Fibroblast of skin of abdomen (primary cell): ENCODE measurements around the gene GRIFIN.
"Not testable (repeated sequence)": the region's sequence is repeated elsewhere in the genome, so short reads cannot be mapped to it uniquely, and the experiment has no call there.

Experiments used
- DNase-seq: peaks from one replicate; pipeline ENCODE4 v3.0.0-alpha.2; 2013

The GRIFIN gene

GRCh38 chr7:2477447-2478398, 1.5 kb upstream of the GRIFIN start:
- peak; percentile 47 for DNase-seq

GRCh38 chr7:2476776-2477446, 713 bp upstream of the GRIFIN start:
- no peak for DNase-seq

GRCh38 chr7:2475678-2476015, 551 bp downstream of the GRIFIN start:
- DNase-seq = no peak

DNA sequence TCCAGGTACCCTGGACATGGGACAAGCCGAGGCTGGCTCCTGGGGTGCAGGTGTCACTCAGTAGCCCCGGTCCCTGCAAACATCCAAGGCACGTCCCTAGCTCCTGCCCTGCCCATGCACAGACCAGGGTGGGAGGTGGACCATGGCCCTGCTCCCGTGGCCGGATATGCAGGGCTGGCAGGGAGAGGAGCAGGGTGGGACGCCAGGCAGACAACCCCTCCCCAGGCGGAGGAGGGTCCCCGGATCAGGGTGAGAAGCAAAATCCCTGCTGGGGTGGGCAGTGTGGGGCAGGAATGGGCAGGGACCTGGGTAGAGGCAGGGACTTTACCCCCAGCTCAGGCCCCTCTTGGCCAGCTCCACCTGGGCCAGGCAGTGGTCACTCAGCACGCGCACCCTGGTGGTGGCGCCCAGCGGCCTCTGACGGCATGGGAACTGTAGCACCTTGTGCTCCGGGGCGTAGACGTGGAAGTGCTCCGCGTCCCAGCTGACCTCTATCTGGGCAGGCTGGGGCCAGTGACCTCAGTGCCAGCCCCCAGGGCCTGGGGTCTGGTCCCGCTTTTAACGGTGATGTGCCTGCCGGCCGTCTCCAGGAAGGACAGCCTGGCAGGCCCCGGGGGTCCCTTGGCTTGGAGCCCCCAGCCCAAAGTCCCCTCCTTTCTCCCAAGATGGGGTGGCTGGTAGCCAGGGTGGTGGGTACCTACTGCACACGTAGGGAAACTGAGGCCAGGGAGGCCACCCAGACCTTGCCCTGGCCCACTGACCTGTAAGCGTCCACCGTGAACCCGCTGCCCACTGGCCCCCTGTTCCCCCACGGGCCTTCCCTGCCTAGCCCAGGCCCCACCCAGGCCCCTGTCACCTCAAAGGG, 1.2 kb downstream of the GRIFIN start:
- DNase-seq = no peak

- DNase-seq = no peak
Observed at GRCh38 chr7:2474224-2474623, 2.0 kb downstream of the GRIFIN start.

DNA sequence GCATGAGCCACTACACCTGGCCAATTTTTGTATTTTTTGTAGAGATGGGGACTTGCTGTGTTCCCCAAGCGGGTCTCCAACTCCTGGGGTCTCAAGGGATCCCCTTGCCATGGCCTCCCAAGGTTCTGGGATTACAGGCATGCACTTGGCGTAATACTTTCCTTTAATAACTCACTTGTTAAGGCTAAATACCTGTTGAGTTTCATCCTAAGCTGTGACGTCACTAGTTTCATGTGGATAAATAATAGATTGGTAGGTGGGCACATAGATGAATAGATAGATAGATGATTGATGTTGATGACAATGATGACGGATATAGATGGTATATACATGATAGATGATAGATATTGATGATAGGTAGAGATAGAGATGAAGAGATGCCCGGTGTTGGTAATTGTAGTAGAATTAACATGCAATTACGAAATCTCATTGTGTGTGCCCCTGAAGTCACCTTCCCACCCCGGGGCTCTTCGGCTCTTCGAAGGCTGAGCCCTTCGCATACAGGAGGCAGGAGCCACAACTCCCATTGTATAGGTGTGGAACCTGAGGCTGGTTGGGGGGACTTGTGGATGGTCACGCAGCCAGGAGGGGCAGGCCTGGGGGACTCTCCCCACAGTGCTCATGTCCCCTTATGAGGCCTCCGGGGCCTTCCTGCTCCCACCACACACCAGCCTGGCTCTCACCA, 2.6 kb downstream of the GRIFIN start:
- no peak for DNase-seq

- no peak for DNase-seq
Observed at GRCh38 chr7:2472739-2473138, 3.5 kb downstream of the GRIFIN start.

DNA sequence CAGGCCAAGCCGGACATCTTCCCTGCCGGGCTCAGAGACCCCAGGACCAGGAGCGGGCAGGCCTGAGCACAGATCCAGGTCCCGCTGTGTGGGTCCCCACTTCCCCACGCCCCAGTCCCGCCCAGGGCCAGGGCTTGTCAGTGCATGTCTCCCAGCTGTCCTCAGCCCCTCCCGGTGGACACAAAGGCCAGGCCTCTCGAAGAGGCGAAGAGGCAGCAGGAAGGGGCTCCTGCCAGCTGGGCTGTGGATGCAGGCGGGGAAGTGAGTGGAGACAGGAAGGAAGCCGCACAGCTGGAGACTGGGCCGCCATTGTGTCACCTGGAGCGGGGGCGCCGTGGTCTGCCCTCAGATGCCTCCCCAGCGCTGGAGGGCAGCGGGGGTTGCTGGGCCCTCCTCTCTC, 4.8 kb downstream of the GRIFIN start:
- DNase-seq = no peak

GRCh38 chr7:2471022-2471329, 5.2 kb downstream of the GRIFIN start:
- no peak for DNase-seq

- DNase-seq = no peak
Observed at GRCh38 chr7:2470204-2471021, 5.8 kb downstream of the GRIFIN start.

- DNase-seq = not testable (repeated sequence)
Observed at GRCh38 chr7:2469460-2470203, 6.6 kb downstream of the GRIFIN start.

DNA sequence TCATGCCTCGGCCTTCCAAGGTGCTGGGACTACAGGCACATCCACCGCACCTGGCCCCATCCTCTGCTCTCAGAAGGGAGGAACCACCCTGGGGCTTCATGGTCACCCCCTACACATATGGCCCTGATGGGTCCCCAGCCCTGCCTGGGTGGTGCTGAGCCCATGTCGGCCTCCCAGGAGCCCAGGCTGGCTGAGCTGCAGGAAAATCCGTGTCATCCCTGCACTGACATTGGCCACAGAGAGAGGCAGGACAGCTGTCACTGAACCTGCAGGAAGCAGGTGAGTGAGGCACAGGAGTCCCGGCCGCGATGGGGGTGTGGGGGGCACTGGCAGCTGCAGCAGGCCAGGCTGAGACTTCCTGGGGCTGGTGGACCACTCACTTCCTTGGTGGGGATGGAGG, 8.0 kb downstream of the GRIFIN start:
- no peak for DNase-seq

DNA sequence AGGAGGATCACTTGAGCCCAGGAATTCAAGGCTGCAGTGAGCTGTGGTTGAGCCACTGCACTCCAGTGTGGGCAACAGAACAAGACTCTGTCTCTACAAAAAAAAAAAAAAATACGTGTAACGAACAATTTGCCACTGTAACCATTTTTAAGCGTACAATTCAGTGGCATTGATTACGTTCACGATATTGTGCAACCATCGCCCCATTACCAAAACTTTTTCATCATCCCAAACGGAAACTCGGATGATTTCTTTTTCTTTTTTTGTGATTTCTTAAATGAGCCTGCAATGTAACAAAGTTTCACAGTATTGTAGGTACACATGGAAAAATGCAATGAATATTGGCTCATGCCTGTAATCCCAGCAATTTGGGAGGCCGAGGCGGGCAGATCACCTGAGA, 9.5 kb downstream of the GRIFIN start:
- no peak for DNase-seq

DNA sequence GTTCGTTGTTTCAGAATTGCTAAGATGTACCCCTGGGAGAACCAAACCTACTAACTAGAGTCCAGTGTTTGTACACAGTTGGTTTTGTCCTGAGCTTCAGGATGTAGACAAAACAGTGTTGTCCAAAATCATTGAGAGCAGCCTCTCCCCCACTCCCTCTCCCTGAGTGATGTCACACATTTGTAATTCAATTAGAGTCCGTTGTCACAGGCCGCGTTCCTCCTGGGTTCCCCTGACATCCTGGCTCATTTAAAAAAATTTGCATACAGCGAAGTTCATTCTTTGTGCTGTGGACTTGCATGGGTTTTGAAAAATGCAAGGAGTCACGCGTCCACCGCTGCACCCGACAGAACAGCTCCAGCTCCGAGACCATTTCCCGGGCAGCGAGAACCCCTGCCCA, 10.3 kb downstream of the GRIFIN start:
- no peak for DNase-seq

DNA sequence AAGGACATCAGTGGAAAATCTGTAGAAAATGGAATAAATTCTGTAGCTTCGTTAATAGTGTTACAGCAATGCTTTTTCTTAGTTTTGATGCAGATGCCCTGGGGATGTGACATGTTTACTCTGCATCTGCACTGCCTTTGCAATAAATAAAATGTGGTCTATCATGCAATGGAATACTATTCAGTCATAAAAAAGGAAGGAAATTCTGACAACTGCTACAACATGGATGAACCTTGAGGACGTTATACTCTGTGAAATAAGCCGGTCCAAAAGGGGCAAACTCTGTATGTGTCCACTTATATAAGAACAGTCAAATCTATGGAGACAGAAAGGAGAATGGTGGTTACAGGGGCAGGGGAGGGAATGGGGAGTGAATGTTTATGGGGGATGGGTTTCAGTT, 13.5 kb downstream of the GRIFIN start:
- no peak for DNase-seq

- DNase-seq = no peak
Observed at GRCh38 chr7:2461268-2462026, 14.8 kb downstream of the GRIFIN start.

DNA sequence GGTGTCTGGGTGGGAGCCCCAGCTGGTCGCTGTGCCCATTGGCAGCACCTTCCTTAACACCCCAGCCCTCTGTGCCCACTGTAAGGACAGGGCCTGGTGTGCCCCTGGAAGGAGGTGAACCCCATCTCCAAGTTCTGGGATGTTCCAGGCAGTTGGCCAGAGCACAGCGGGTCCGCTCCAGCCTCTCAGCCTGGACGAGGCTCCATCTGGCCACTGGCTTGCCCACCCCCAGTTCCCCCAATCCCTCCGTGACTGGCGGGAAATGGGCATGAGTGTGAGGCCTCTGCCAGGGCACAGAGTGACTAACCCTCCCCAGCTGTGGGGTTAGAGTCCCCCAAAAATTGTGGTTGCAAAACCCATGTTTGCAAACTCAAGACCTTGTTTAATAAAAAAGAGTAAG, 15.6 kb downstream of the GRIFIN start:
- DNase-seq = no peak

GRCh38 chr7:2460188-2460587, 16.0 kb downstream of the GRIFIN start:
- DNase-seq = no peak

- DNase-seq = no peak
Observed at GRCh38 chr7:2459674-2460073, 16.5 kb downstream of the GRIFIN start.

DNA sequence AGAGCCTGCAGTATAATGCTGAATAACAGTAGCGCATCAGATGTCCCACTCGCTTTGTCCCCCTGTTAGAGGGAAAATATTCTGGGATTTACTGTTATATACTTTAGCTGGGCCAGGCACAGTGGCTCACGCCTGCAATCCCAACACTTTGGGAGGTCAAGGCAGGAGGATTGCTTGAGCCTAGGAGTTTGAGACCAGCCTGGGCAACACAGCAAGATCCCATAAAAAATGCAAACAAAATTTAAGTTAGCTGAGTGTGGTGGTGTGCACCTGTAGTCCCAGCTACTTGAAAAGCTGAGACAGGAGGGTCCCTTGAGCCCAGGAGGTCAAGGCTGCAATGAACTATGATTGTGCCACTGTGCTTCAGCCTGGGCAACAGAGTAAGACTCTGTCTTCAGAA, 22.3 kb downstream of the GRIFIN start:
- not testable (repeated sequence) for DNase-seq
